Colonic mucosa (tissue), 4 donors: ENCODE data around the gene COL2A1. TPM values are rescaled to one million over a fixed set of nuclear protein-coding genes. Genes with fewer than 3 reads are reported as not detected.

Experiments used
- DNase-seq: peaks from one replicate; pipeline ENCODE4 v3.0.0-alpha.2; 2020
- H3K27ac ChIP-seq: fragments of 200-600 bp; one replicate; pipeline ENCODE4 v1.8.0; 2021
- H3K27me3 ChIP-seq: fragments of 200-600 bp; one replicate; pipeline ENCODE4 v1.8.0; 2021
- H3K36me3 ChIP-seq: fragments of 200-600 bp; one replicate; pipeline ENCODE4 v1.8.0; 2021
- H3K4me1 ChIP-seq: fragments of 200-600 bp; one replicate; pipeline ENCODE4 v1.8.0; 2021; ENCODE audit warnings: mild to moderate bottlenecking
- H3K4me3 ChIP-seq: fragments of 200-600 bp; one replicate; pipeline ENCODE4 v1.8.0; 2021
- H3K9ac ChIP-seq, 2 donors: one replicate each; pipeline ENCODE4 v1.7.0; 2013; ENCODE audit warnings: control low read depth in 2 of 2, low read depth in 2 of 2, low read length in 2 of 2
- H3K9me3 ChIP-seq: fragments of 200-600 bp; one replicate; pipeline ENCODE4 v1.8.0; 2021
- intact Hi-C: fragments of 100-400 bp; cut with DNase I; formaldehyde crosslinking; loops from one replicate; pipeline ENCODE4 v1.14.1; 2022
- total RNA-seq, 2 donors: library from RNA; stranded (reverse); fragmentation: NEBNext Ultra II Directional in 1 of 2; extraction: Animal tissue kit (Norgen Biotek cat#: 25700) in 1 of 2; gene quantifications; one replicate each; pipeline ENCODE4 v1.2.1, GENCODE V29; 2021
- TF ChIP-seq, protein P1 (sequence below): fragments of 200-600 bp; IDR thresholded peaks from one replicate; pipeline ENCODE4 v1.8.0; 2022; ENCODE audit warnings: antibody characterized with exemption, mild to moderate bottlenecking
- donor health status: healthy.
- donor health status: DM: no; HTN: no; CAD: no.
- donor health status: DM: no; HTN: no; CAD: no.

The COL2A1 gene
- total RNA-seq, 2 donors from 2014 or later = 1.1 to 1.3 TPM

- no peaks in the 10 kb centered on the region for H3K27me3 ChIP-seq
- no peaks in the 10 kb centered on the region for H3K4me1 ChIP-seq
- DNase-seq = no peak
- H3K36me3 ChIP-seq = no peaks in the 10 kb centered on the region
- H3K4me3 ChIP-seq = no peak overlapping the region
- intact Hi-C loops = no loop called here
- no peak overlapping the region for H3K27ac ChIP-seq
- H3K9me3 ChIP-seq = no peaks in the 10 kb centered on the region
- TF ChIP-seq, protein P1, sequence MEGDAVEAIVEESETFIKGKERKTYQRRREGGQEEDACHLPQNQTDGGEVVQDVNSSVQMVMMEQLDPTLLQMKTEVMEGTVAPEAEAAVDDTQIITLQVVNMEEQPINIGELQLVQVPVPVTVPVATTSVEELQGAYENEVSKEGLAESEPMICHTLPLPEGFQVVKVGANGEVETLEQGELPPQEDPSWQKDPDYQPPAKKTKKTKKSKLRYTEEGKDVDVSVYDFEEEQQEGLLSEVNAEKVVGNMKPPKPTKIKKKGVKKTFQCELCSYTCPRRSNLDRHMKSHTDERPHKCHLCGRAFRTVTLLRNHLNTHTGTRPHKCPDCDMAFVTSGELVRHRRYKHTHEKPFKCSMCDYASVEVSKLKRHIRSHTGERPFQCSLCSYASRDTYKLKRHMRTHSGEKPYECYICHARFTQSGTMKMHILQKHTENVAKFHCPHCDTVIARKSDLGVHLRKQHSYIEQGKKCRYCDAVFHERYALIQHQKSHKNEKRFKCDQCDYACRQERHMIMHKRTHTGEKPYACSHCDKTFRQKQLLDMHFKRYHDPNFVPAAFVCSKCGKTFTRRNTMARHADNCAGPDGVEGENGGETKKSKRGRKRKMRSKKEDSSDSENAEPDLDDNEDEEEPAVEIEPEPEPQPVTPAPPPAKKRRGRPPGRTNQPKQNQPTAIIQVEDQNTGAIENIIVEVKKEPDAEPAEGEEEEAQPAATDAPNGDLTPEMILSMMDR = no peak
- no peak overlapping the region for H3K9ac ChIP-seq
These were observed 30.8 kb upstream of the COL2A1 start for GRCh38 chr12:48034835-48035805.

DNA sequence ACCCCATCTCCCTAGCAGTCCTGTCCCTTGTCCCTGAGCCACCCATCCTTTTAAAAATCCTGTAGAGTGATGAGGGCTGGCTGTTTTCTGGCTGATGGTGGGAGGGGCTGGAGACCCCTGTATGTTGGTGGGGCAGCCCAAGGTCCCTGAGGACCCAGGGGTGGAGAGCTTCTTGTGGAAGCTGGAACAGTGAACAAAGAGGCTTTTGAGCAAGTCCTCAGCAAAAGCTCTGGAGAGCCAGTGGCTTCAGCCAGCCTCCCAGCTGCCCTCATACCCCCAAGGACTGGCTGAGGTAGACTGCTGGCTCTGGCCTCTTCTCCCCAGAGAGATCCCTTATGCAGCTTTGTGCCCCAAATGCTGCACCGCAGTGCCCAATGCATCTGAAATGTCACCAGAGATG lies 29.2 kb upstream of the COL2A1 start:
- Histone ChIP-seq H3K4me1 (no peaks in the 10 kb centered on the region), H3K27me3 (no peaks in the 10 kb centered on the region), H3K9me3 (no peaks in the 10 kb centered on the region), H3K36me3 (no peaks in the 10 kb centered on the region), H3K27ac (no peak overlapping the region), H3K4me3 (no peak overlapping the region), H3K9ac (no peak overlapping the region)
- TF ChIP-seq, protein P1 = no peak
- DNase-seq = no peak
- intact Hi-C loops = no loop called here

DNA sequence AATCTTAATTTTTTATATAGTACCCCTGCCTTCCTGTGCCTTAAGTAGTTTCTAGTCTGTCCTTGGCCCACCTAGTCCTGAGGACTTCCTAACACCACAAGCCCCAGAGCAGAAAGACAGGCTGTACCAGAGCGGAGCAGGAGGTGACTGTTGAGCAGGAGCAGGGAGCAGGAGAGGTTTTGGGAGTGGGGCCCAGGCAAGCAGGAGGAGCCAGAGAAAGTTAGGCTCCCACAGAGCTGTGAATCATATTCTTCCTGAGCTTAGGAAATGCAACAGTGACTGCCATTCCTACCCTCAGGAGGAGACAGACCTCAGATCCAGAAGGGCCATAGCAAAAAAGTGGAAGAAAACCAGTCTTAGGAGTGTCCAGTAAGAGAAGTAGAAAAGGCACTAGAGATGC lies 28.3 kb upstream of the COL2A1 start:
- Histone ChIP-seq H3K9me3 (no peaks in the 10 kb centered on the region), H3K36me3 (no peaks in the 10 kb centered on the region), H3K9ac (no peak overlapping the region), H3K4me1 (no peaks in the 10 kb centered on the region), H3K4me3 (no peak overlapping the region), H3K27ac (no peak overlapping the region), H3K27me3 (no peaks in the 10 kb centered on the region)
- DNase-seq = no peak
- intact Hi-C loops = no loop called here
- TF ChIP-seq, protein P1 = no peak

DNA sequence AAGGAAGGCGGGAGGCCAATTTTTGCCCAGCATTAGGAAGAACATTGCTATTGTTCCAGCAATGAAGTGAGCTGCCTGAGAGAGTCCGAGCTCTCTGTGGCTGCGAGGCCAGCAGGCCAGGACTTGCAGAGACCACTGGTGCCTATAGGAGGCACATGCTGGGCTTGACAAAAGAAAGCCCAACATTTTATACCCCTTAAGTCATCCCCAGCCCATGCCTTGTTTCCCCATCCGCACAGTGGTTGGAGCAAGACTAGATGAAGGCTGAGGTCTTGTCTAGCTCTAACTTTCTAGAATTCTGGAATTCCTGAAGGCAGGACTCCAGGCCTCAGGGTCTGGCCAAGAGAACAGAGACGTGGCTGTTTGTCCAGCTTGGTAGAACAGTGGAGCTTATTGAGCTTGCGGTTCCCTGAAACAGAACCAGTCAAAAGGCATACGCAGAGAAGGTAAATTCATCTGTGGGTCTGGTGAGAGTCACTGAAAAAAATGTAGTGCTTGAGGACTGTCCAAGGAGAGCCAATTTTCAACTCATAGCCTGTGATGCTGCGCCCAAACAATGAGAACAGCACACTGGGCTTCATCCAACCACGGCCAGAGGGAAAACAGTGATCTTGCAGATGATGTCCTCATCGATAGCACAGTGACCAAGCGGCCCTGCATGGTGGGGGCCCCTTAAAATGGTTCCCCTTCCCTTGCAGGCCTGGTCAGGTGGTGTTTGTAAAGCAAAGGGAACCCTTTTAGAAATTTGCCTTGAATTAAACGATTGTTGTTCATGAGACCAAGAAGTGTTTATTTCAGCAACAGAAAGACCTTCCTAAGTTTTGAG lies 27.1 kb upstream of the COL2A1 start:
- Histone ChIP-seq H3K4me3 (no peak overlapping the region), H3K9me3 (no peaks in the 10 kb centered on the region), H3K36me3 (no peaks in the 10 kb centered on the region), H3K27ac (no peak overlapping the region), H3K27me3 (no peaks in the 10 kb centered on the region), H3K4me1 (no peaks in the 10 kb centered on the region), H3K9ac (no peak overlapping the region)
- intact Hi-C loops = no loop called here
- DNase-seq = no peak
- TF ChIP-seq, protein P1 = no peak

DNA sequence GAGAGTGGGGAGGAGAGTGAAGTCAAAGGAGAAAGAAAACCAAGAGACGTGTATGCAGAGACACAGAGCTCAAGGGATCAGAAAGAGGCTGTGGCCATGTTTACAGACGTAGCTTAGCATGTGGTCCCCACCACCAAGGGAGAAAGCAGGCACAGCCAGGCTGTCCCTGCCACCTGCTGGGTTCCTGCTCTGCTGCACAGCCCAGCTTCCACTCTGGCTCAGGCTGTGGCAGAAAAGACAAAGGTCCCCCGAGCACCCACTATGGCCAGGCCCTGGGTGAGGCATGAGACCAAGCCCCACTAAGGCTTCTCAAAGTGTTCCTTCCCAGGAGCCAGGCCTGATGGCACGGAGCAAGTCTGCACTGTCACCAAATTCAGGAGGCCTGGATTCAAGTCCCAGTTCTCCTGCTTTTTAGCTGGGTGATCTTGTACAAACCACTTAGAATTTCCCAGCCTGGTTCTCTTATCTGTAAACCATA lies 25.9 kb upstream of the COL2A1 start:
- Histone ChIP-seq H3K4me1 (no peaks in the 10 kb centered on the region), H3K4me3 (no peak overlapping the region), H3K27ac (no peak overlapping the region), H3K9me3 (no peaks in the 10 kb centered on the region), H3K27me3 (no peaks in the 10 kb centered on the region), H3K9ac (no peak overlapping the region), H3K36me3 (no peaks in the 10 kb centered on the region)
- intact Hi-C loops = no loop called here
- TF ChIP-seq, protein P1 = no peak
- no peak for DNase-seq
